B cell (primary cell): ENCODE measurements around the gene RPS18. TPM values are rescaled to one million over a fixed set of nuclear protein-coding genes. Genes with fewer than 3 reads are reported as not detected.

Experiments used
- ATAC-seq: fragments of 200-7000 bp; cut with Tn5 transposase; one replicate; pipeline ENCODE4 v1.10.0; 2021; ENCODE audit warnings: low read depth, mild to moderate bottlenecking, moderate number of reproducible peaks, moderate library complexity
- CTCF ChIA-PET: fragments of 350-600 bp; sonication (Branson Sonifier 250); formaldehyde crosslinking; loops from one replicate; lab custom pipeline; 2021; ENCODE audit warnings: antibody characterized with exemption, inconsistent platforms; lab: Charles Lee
- POLR2A ChIA-PET: fragments of 350-600 bp; sonication (Branson Sonifier 250); formaldehyde crosslinking; loops from one replicate; lab custom pipeline; 2021; ENCODE audit warnings: antibody characterized with exemption; lab: Charles Lee
- DNase-seq: peaks from one replicate; pipeline ENCODE4 v3.0.0; 2013
- H2AFZ ChIP-seq: 2 replicates; pipeline ENCODE4 v1.6.1; 2012; ENCODE audit warnings: mild to moderate bottlenecking, low read depth, low read length; ENCODE audit not compliant: insufficient read depth, poor library complexity, severe bottlenecking
- H3K27ac ChIP-seq, 2 donors: 1 replicate in 1 of 2; 2 replicates in 1 of 2; pipeline ENCODE4 v1.5.1; 2012 to 2013; ENCODE audit warnings: low read length in 2 of 2, mild to moderate bottlenecking in 2 of 2, moderate library complexity in 1 of 2
- H3K27me3 ChIP-seq, 4 experiments: fragments of 200-600 bp in 1 of 4; sonication (generic) in 1 of 4; replicated peaks in 1 of 4; 1 replicate in 2 of 4; 2 replicates in 2 of 4; pipeline versions ENCODE4 v1.6.1 to v1.7.0; 2013 to 2016; ENCODE audit warnings: low read length in 3 of 4, mild to moderate bottlenecking in 2 of 4, mixed read lengths in 1 of 4, moderate library complexity in 1 of 4; ENCODE audit not compliant: insufficient read depth in 4 of 4, control insufficient read depth in 3 of 4; ENCODE audit errors: control extremely low read depth in 1 of 4
- H3K36me3 ChIP-seq, 2 experiments: replicated peaks in 1 of 2; 1 replicate in 1 of 2; 2 replicates in 1 of 2; pipeline versions ENCODE4 v1.6.1 to v1.7.1; 2013; ENCODE audit warnings: low read length in 1 of 2; ENCODE audit not compliant: insufficient read depth in 2 of 2, control insufficient read depth in 1 of 2; ENCODE audit errors: control extremely low read depth in 1 of 2, extremely low read depth in 1 of 2
- H3K4me1 ChIP-seq, 2 donors: fragments of 200-600 bp in 1 of 2; sonication (generic) in 1 of 2; 1 replicate in 1 of 2; 2 replicates in 1 of 2; pipeline versions ENCODE4 v1.5.1 to v1.6.1; 2013 to 2017; ENCODE audit warnings: low read length in 2 of 2; ENCODE audit not compliant: control insufficient read depth in 2 of 2, insufficient read depth in 2 of 2
- H3K4me2 ChIP-seq: replicated peaks from 2 replicates; pipeline ENCODE3; 2012; ENCODE audit warnings: mild to moderate bottlenecking, low read depth, low read length; ENCODE audit not compliant: poor library complexity, severe bottlenecking
- H3K4me3 ChIP-seq, 5 experiments: fragments of 200-600 bp in 1 of 5; sonication (generic) in 1 of 5; 1 replicate in 3 of 5; 2 replicates in 2 of 5; pipeline versions ENCODE4 v1.5.1 to v1.7.0; 2011 to 2016; ENCODE audit warnings: low read length in 4 of 5, mild to moderate bottlenecking in 4 of 5, low read depth in 2 of 5, control low read depth in 1 of 5, moderate library complexity in 1 of 5; ENCODE audit not compliant: insufficient read depth in 1 of 5; ENCODE audit errors: control extremely low read depth in 1 of 5, extremely low read depth in 1 of 5
- H3K79me2 ChIP-seq: fragments of 200-600 bp; sonication (generic); one replicate; pipeline ENCODE4 v1.6.0; 2016; ENCODE audit warnings: low read length; ENCODE audit not compliant: control insufficient read depth, insufficient read depth
- H3K9ac ChIP-seq: fragments of 200-600 bp; sonication (generic); 2 replicates; pipeline ENCODE4 v1.6.1; 2017; ENCODE audit warnings: mild to moderate bottlenecking, low read length, moderate library complexity
- H3K9me3 ChIP-seq, 3 donors: one replicate each; pipeline versions ENCODE4 v1.6.1 to v1.7.1; 2013; ENCODE audit warnings: low read length in 2 of 3; ENCODE audit not compliant: control insufficient read depth in 2 of 3, insufficient read depth in 1 of 3; ENCODE audit errors: control extremely low read depth in 1 of 3
- H4K20me1 ChIP-seq: 2 replicates; pipeline ENCODE4 v1.6.0; 2012; ENCODE audit warnings: mild to moderate bottlenecking, low read length; ENCODE audit not compliant: insufficient read depth, control insufficient read depth, poor library complexity, severe bottlenecking
- H3K27ac Mint-ChIP-seq: one replicate; pipeline ENCODE4 v1.8.0; 2021; ENCODE audit warnings: mixed read lengths
- H3K27me3 Mint-ChIP-seq: one replicate; pipeline ENCODE4 v1.8.0; 2021; ENCODE audit warnings: mixed read lengths
- H3K4me1 Mint-ChIP-seq: one replicate; pipeline ENCODE4 v1.8.0; 2021; ENCODE audit warnings: mixed read lengths
- H3K4me3 Mint-ChIP-seq: one replicate; pipeline ENCODE4 v1.8.0; 2021; ENCODE audit warnings: mixed read lengths
- H3K9me3 Mint-ChIP-seq: one replicate; pipeline ENCODE4 v1.8.0; 2022; ENCODE audit warnings: mixed read lengths; ENCODE audit not compliant: insufficient read depth
- CTCF ChIP-seq: fragments of 200-600 bp; IDR thresholded peaks from one replicate; pipeline ENCODE4 v1.8.0; 2022; ENCODE audit warnings: antibody characterized with exemption, mild to moderate bottlenecking
- EZH2 ChIP-seq: IDR thresholded peaks from 2 replicates; pipeline ENCODE4 v1.6.1; 2012; ENCODE audit warnings: borderline replicate concordance, low read depth, mild to moderate bottlenecking, moderate library complexity, low read length; ENCODE audit not compliant: insufficient read depth, poor library complexity, severe bottlenecking
- WGBS: methylation state at CpG from one replicate; pipeline ENCODE4 v1.1.5; 2013; ENCODE audit warnings: missing lambda C conversion rate; ENCODE audit not compliant: insufficient coverage; 5-methylcytosine and 5-hydroxymethylcytosine counted together
- intact Hi-C: fragments of 100-400 bp; cut with micrococcal nuclease; formaldehyde crosslinking; loops from one replicate; pipeline ENCODE4 v1.10.0; 2022
- polyA plus RNA-seq: library from polyadenylated mRNA; depleted of rRNA; stranded (reverse); fragments of >200 nt; gene quantifications from 2 replicates; pipeline ENCODE4 v1.2.3, GENCODE V29; 2012
- total RNA-seq, 2 donors: library from RNA; stranded (reverse); fragments of 120-200 nt in 1 of 2; gene quantifications; 1 replicate in 1 of 2; 2 replicates in 1 of 2; pipeline versions ENCODE4 v1.2.3 to v1.2.4, GENCODE V29; 2013 to 2022

Gene RPS18
- total and polyA plus RNA-seq, 2 donors (not counting 1 experiment from before 2014, with no cell fraction given), result 3,830 to 5,829 TPM

GRCh38 chr6:33313709-33314514, 42.0 kb downstream of the RPS18 start, which contains the start of gene TAPBP:
TAPBP (minus strand) TSS chr6:33314078; CDS start chr6:33314041, 37 bp downstream.
- peaks cover 47 to 69% of the 10 kb centered on the region in 2 donors for H3K4me1 ChIP-seq
- H3K36me3 ChIP-seq, result peaks cover 0 to 45% of the 10 kb centered on the region in 2 experiments
- H3K9me3 ChIP-seq, result no peaks in the 10 kb centered on the region
- peak within 1 kb of the TSS; percentile 100 for H3K9ac ChIP-seq
- intact Hi-C loops, result loop anchor here (1.0 to 5.0 kb wide), 5 partner anchors 10 to 113 kb away; no protein-coding TSS in a partner anchor
- H2AFZ ChIP-seq, result peak within 1 kb of the TSS; percentile 41
- ChIA-PET POLR2A (interaction anchor here (0.6 to 4.2 kb wide), 10 partner anchors 13 to 140 kb away, joined by 3 to 40 read pairs (median 6); partner anchors contain the start of genes B3GALT4, CUTA, PFDN6 and RGL2), CTCF (interaction anchor here (1.1 to 5.7 kb wide), 8 partner anchors 10 to 476 kb away, joined by 3 to 54 read pairs (median 7); partner anchors contain the start of genes B3GALT4, RGL2 and TAP2)
- H3K27me3 ChIP-seq, result no peaks in the 10 kb centered on the region
- H3K4me3 ChIP-seq, result peak within 1 kb of the TSS; percentile 74 to 100 (median 97)
- peaks cover 43% of the 10 kb centered on the region for H4K20me1 ChIP-seq
- TF ChIP-seq EZH2 (no peak), CTCF (no peak)
- H3K79me2 ChIP-seq, result peaks cover 90% of the 10 kb centered on the region
- peak within 1 kb of the TSS; percentile 99 for H3K4me2 ChIP-seq
- H3K27ac ChIP-seq, result peak within 1 kb of the TSS; percentile 97 to 100
- Mint-ChIP-seq H3K9me3 (no peaks in the 10 kb centered on the region), H3K4me3 (peak within 1 kb of the TSS; percentile 100), H3K4me1 (peaks cover 66% of the 10 kb centered on the region), H3K27ac (peak within 1 kb of the TSS; percentile 98), H3K27me3 (no peaks in the 10 kb centered on the region)
- DNase-seq (peak; percentile 97), ATAC-seq (peak; percentile 54)
- WGBS, result 0% methylated on average over 35 of the region's 47 CpGs
